ENCODE measurements around the gene NFIB. TPM values are rescaled to one million over a fixed set of nuclear protein-coding genes. Genes with fewer than 3 reads are reported as not detected.
A peak's percentile ranks its signal among the peaks of the same experiment; 100 is the strongest.

NFIB gene
- total RNA-seq, 2 donors from 2014 or later: 54.8 to 114 TPM

GRCh38 chr9:14277761-14278160 lies 36.2 kb downstream of the NFIB start:
- Histone ChIP-seq H3K27me3 (replicated peaks; ENCODE audit: insufficient read depth) (no peaks in the 10 kb centered on the region), H3K9me3 (no peaks in the 10 kb centered on the region), H3K36me3 (no peaks in the 10 kb centered on the region), H3K4me1 (ENCODE audit: control insufficient read depth in 1 of 2, low read depth in 2 of 2) (peaks cover 30 to 77% of the 10 kb centered on the region in 2 donors), H3K4me3 (no peak overlapping the region), H3K27ac (no peak overlapping the region)
- ATAC-seq (ENCODE audit: insufficient number of reproducible peaks, low FRiP score, low read depth): no peak
- DNase-seq (ENCODE audit: low spot score): no peak
- TF ChIP-seq CTCF (IDR thresholded peaks at IDR 0.05): no peak

- H3K36me3 ChIP-seq: no peaks in the 10 kb centered on the region
- DNase-seq (ENCODE audit: low spot score) (no peak), ATAC-seq (ENCODE audit: insufficient number of reproducible peaks, low FRiP score, low read depth) (no peak)
- no peaks in the 10 kb centered on the region for H3K9me3 ChIP-seq
- no peak overlapping the region for H3K27ac ChIP-seq
- peaks cover 34 to 77% of the 10 kb centered on the region in 2 donors for H3K4me1 ChIP-seq (ENCODE audit: control insufficient read depth in 1 of 2, low read depth in 2 of 2)
- TF ChIP-seq CTCF (IDR thresholded peaks at IDR 0.05): no peak
- H3K27me3 ChIP-seq (replicated peaks; ENCODE audit: insufficient read depth): no peaks in the 10 kb centered on the region
- H3K4me3 ChIP-seq: peak overlapping the region; percentile 30
These were observed 36.7 kb downstream of the NFIB start for GRCh38 chr9:14277244-14277643.

- no peak for DNase-seq (ENCODE audit: low spot score)
- Histone ChIP-seq H3K9me3 (no peaks in the 10 kb centered on the region), H3K4me3 (no peak overlapping the region), H3K36me3 (no peaks in the 10 kb centered on the region), H3K27me3 (replicated peaks; ENCODE audit: insufficient read depth) (no peaks in the 10 kb centered on the region), H3K27ac (no peak overlapping the region), H3K4me1 (ENCODE audit: control insufficient read depth in 1 of 2, low read depth in 2 of 2) (peaks cover 39 to 77% of the 10 kb centered on the region in 2 donors)
- no peak for ATAC-seq (ENCODE audit: insufficient number of reproducible peaks, low FRiP score, low read depth)
- no peak for TF ChIP-seq CTCF (IDR thresholded peaks at IDR 0.05)
These were observed 38.6 kb downstream of the NFIB start for GRCh38 chr9:14275331-14275730.

DNA sequence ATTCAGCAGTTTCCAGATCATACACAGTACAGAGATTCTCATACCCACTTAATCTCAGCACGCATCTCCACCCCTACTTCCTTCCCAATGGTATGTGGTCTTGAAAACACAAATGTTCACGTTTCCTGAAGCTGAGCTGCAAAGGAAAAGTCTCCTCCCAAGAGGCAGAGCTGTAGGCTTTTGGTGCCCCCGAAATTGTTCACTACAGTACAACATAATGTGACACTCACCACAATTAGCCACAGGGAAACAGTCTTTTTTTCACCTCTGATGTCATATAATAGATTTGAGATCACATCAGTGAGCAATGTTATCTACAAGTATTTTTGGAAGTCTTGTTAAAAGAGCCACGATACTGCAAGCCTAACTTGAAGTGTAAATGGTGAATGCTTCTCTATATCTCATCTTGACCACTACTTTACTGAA lies 40.2 kb downstream of the NFIB start:
- TF ChIP-seq CTCF (IDR thresholded peaks at IDR 0.05): no peak
- peak overlapping the region; percentile 46 for H3K4me3 ChIP-seq
- no peak overlapping the region for H3K27ac ChIP-seq
- H3K36me3 ChIP-seq: no peaks in the 10 kb centered on the region
- ATAC-seq (ENCODE audit: insufficient number of reproducible peaks, low FRiP score, low read depth) (no peak), DNase-seq (ENCODE audit: low spot score) (no peak)
- H3K4me1 ChIP-seq (ENCODE audit: control insufficient read depth in 1 of 2, low read depth in 2 of 2): peaks cover 43 to 77% of the 10 kb centered on the region in 2 donors
- no peaks in the 10 kb centered on the region for H3K9me3 ChIP-seq
- H3K27me3 ChIP-seq (replicated peaks; ENCODE audit: insufficient read depth): no peaks in the 10 kb centered on the region

DNA sequence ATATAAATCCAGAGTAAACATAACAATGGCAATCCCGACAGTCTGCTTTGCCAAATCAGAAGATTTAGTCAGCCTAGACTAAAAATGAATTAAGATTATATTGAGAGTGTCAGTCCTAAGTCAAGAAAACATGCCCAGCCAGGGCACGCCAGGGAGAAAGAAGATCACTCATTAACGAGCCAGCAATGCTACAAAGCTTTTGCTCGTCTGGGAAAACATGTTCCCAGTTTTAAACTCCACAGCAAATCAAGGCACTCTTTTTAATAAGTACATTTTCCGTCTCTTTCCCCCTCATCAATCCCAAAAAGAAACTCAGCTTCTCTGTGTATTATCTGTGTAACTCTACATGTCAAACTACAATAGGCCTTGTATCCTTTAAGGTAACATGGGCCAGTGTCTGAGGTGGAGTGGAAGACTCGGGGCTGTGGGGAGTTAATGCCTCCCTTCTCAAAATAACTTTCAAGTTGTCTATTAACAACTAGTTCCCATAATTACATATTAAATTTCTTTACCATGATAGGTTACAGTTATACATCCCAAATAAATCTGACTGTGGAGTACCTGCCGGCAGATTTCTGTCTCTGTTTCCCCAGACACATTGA lies 40.9 kb downstream of the NFIB start:
- TF ChIP-seq CTCF (IDR thresholded peaks at IDR 0.05): no peak
- no peak for ATAC-seq (ENCODE audit: insufficient number of reproducible peaks, low FRiP score, low read depth)
- Histone ChIP-seq H3K36me3 (no peaks in the 10 kb centered on the region), H3K27me3 (replicated peaks; ENCODE audit: insufficient read depth) (no peaks in the 10 kb centered on the region), H3K4me1 (ENCODE audit: control insufficient read depth in 1 of 2, low read depth in 2 of 2) (peaks cover 43 to 77% of the 10 kb centered on the region in 2 donors), H3K4me3 (peak overlapping the region; percentile 46), H3K9me3 (no peaks in the 10 kb centered on the region), H3K27ac (peak overlapping the region in 1 of 2 donors; percentile 3)
- no peak for DNase-seq (ENCODE audit: low spot score)
